ENCODE measurements around the gene IRS1.
"Not testable (repeated sequence)": the region's sequence is repeated elsewhere in the genome, so short reads cannot be mapped to it uniquely, and the experiment has no call there.

IRS1 gene

DNA sequence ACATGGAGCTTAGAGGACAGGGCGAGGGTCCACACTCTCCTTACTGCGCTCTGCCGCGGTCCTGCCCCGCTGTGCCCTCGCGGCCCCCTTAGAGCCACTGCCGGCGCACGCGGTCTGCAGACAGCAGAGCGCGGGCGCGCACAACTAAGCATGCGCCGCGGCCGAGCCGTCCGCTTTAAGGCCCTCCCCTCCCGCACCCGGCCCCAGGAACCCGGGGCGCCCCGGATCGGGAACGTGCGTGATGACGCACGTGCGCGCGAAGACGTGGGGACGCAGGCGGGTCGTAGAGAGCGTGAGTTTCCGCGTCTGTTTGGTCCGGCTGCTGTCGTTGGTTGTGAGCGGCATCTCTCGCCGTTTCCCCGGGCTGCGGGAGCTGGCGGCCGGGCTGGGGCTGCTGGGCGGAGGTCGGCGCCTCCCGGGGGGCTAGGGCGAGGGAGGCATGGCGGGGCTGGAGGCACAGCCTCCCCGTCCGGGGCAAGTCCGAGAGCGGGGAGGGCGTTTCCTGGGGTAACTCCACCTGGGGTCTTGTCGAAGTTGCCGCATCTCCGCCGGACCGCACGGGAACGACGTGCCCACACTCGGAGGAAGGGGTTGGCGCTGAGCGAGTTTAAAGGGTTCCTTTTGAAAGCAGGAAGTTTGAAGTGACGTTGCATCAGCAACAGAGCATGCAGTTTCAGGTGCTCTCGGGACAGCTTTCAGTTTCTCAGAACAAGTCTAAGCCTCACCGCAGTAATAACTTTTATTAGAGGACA, 36.4 kb upstream of the IRS1 start, which contains the start of gene RHBDD1:
Gene RHBDD1 (plus strand): TSS at position 259 of the 752 bp plus-strand sequence. CDS start 28,640 bp downstream, outside the sequence.
- peak; percentile 94 for DNase-seq (ENCODE audit: low read depth)
- TF ChIP-seq, protein P1, sequence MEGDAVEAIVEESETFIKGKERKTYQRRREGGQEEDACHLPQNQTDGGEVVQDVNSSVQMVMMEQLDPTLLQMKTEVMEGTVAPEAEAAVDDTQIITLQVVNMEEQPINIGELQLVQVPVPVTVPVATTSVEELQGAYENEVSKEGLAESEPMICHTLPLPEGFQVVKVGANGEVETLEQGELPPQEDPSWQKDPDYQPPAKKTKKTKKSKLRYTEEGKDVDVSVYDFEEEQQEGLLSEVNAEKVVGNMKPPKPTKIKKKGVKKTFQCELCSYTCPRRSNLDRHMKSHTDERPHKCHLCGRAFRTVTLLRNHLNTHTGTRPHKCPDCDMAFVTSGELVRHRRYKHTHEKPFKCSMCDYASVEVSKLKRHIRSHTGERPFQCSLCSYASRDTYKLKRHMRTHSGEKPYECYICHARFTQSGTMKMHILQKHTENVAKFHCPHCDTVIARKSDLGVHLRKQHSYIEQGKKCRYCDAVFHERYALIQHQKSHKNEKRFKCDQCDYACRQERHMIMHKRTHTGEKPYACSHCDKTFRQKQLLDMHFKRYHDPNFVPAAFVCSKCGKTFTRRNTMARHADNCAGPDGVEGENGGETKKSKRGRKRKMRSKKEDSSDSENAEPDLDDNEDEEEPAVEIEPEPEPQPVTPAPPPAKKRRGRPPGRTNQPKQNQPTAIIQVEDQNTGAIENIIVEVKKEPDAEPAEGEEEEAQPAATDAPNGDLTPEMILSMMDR (IDR thresholded peaks at IDR 0.05; ENCODE audit: low read depth, low read length, missing control alignments): no peak
- peak within 1 kb of the TSS; percentile 97 for H3K4me3 ChIP-seq (ENCODE audit: low read depth, low read length)

DNA sequence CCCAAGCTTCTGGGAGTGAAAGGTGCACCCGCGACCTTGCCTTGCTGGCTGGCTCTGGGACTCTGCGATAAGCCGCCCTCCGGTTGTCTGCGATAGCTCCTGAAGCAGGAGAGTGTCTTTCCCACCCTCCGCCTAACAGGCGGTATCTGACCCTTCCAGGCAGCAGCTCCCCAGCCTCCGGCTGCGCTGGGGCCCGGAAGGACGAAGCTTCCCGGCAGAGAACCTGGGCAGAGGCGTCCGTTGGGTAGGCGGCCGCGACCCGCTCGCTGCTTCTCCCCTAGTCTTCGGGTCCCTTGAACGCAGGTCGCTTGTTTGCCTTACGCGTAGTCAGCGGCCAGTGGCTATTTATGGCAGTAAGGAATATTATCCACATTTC, 35.8 kb upstream of the IRS1 start:
- no peak for DNase-seq (ENCODE audit: low read depth)
- TF ChIP-seq, protein P1 (IDR thresholded peaks at IDR 0.05; ENCODE audit: low read depth, low read length, missing control alignments): no peak
- peak overlapping the region; percentile 97 for H3K4me3 ChIP-seq (ENCODE audit: low read depth, low read length)

DNA sequence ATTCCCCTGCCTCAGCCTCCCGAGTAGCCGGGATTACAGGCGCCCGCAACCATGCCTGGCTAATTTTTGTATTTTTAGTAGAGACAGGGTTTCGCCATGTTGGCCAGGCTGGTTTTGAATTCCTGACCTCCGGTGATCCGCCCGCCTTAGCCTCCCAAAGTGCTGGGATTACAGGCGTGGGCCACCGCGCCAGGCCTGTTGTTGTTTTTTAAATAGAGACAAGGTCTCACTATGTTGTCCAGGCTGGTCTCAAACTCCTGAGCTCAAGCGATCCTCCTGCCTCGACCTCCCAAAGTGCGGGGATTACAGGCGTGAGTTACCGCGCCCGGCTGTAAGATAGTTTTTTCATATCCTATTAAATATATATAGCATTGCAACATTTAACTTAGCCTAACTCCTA, 35.3 kb upstream of the IRS1 start:
- peak overlapping the region; percentile 97 for H3K4me3 ChIP-seq (ENCODE audit: low read depth, low read length)

DNA sequence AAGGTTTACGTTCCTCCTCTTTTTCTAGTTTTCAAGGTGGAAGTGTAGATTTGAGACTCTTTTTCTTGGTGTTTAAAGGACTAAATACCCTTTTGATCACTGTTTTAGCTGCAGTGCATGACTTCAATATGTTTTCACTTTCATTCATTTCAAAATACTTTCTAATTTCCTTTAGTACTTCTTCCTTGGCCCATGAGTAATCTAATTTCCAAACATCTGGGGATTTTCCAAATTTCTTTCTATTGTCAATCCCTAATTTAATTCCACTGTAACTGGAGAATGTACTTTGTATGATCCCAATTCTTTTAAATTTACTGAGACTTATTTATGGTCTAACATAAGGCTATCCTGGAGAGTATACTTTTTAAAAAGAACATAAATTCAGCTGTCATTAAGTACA, 32.4 kb upstream of the IRS1 start:
- no peak for DNase-seq (ENCODE audit: low read depth)
- TF ChIP-seq, protein P1 (IDR thresholded peaks at IDR 0.05; ENCODE audit: low read depth, low read length, missing control alignments): no peak
- H3K4me3 ChIP-seq (ENCODE audit: low read depth, low read length): no peak overlapping the region

More for the DNA sequence above, 35.3 kb upstream of the IRS1 start:
- not testable (repeated sequence) for DNase-seq (ENCODE audit: low read depth)

DNA sequence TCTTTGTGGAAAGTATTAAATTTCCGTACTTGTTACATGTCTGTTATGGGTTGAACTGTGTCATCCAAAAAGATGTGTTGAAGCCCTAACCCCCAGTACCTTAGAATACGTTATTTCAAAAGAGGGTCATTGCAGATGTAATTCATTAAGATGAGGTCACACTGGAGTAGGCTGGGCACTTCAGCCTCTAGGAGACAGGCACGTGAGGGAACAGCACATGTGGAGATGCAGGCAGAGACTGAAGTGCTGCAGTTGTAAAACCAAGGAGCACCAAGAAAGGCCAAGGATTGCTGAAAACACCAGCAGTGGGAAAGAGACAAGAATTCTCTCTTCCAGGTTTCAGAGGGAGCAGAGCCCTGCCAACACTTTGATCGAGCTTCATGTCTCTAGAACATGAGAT, 31.6 kb upstream of the IRS1 start:
- DNase-seq (ENCODE audit: low read depth): no peak
- TF ChIP-seq, protein P1 (IDR thresholded peaks at IDR 0.05; ENCODE audit: low read depth, low read length, missing control alignments): no peak
- no peak overlapping the region for H3K4me3 ChIP-seq (ENCODE audit: low read depth, low read length)

DNA sequence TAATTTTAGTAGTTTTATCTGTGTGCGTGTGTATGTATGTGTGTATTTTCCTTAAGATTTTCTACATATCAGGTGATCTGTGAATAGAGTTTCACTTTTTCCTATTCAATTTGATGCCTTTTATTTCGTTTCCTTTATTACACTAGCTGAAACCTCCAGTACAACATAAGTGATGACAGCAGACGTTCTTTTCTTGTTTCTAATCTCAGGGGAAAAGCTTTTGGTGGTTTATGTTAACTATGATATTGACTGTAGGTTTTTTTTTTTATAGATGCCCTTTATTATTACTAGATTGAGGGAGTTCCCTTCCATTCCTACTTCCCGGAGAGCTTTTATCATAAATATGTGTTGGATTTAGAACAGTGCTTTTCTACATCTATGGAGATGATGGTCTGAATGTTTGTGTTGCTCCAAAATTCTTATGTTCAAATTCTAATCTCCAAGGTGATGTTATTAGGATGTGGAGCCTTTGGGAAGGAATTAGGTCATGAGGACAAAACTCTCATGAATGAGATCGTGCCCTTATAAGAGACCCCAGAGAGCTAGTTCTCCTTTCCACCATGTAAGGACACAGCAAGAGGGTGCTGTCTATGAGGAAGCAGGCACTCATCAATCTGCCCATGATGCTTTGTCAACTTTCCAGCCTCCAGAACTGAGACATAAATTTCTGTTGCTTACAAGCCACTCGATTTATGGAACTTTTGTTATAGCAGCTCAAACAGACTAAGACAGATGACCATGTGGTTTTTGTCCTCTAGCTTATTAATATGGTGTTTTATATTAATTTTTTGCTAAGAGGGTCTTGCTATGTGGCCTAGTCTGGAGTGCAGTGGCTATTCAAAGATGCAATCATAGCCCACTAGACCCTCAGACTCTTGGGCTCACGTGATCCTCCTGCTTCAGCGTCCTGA, 30.4 kb upstream of the IRS1 start:
- H3K4me3 ChIP-seq (ENCODE audit: low read depth, low read length): no peak overlapping the region
- TF ChIP-seq, protein P1 (IDR thresholded peaks at IDR 0.05; ENCODE audit: low read depth, low read length, missing control alignments): no peak
- no peak for DNase-seq (ENCODE audit: low read depth)

DNA sequence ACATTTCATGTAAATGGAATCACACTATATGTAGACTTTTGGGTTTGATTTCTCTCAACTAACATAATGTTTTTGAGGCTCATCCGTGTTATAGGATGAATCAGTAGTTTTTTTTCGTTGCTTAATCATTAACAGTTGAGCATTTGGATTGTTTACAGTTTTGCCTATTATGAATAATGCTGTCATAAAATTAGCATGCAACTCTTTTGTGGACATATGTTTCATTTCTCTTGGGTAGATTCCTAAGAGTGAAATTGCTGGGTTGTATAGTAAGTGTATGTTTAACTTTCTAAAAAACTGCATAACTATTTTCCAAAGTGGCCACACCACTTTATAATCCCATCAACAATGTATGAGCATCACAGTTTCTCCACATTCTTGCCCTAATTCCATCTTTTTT, 28.6 kb upstream of the IRS1 start:
- TF ChIP-seq, protein P1 (IDR thresholded peaks at IDR 0.05; ENCODE audit: low read depth, low read length, missing control alignments): no peak
- H3K4me3 ChIP-seq (ENCODE audit: low read depth, low read length): no peak overlapping the region
- no peak for DNase-seq (ENCODE audit: low read depth)
